GM23338 (cell line): ENCODE measurements around the gene ZGPAT. TPM values are rescaled to one million over a fixed set of nuclear protein-coding genes. Genes with fewer than 3 reads are reported as not detected.

ENCODE experiments used
- ATAC-seq: fragments of 200-7000 bp; cut with Tn5 transposase; 3 replicates; pipeline ENCODE4 v1.9.1; 2020
- DNase-seq: peaks from one replicate; pipeline ENCODE4 v3.0.0-alpha.2; 2015; ENCODE audit warnings: low spot score
- H2AFZ ChIP-seq: fragments of 200-600 bp; sonication (generic); 2 replicates; pipeline ENCODE4 v1.8.0; 2016; ENCODE audit warnings: antibody characterized with exemption, mild to moderate bottlenecking, moderate library complexity
- H3F3A ChIP-seq: fragments of 200-600 bp; sonication (generic); replicated peaks from 2 replicates; pipeline ENCODE4 v1.8.0; 2017; ENCODE audit warnings: antibody characterized with exemption, mixed run types, low read depth
- H3K27ac ChIP-seq: fragments of 200-600 bp; sonication (generic); 2 replicates; pipeline ENCODE4 v1.6.1; 2016; ENCODE audit warnings: low read depth
- H3K27me3 ChIP-seq: fragments of 200-600 bp; sonication (generic); 2 replicates; pipeline ENCODE4 v1.8.0; 2016; ENCODE audit warnings: mild to moderate bottlenecking, mixed run types, moderate library complexity; ENCODE audit not compliant: insufficient read depth
- H3K36me3 ChIP-seq: fragments of 200-600 bp; sonication (generic); 2 replicates; pipeline ENCODE4 v1.8.0; 2016; ENCODE audit warnings: mild to moderate bottlenecking; ENCODE audit not compliant: insufficient read depth
- H3K4me1 ChIP-seq: fragments of 200-600 bp; sonication (generic); 2 replicates; pipeline ENCODE4 v1.8.0; 2016; ENCODE audit warnings: mild to moderate bottlenecking, moderate library complexity; ENCODE audit not compliant: insufficient read depth
- H3K4me2 ChIP-seq: fragments of 200-600 bp; sonication (generic); 2 replicates; pipeline ENCODE4 v1.7.1; 2017; ENCODE audit warnings: mixed run types
- H3K4me3 ChIP-seq: fragments of 200-600 bp; sonication (generic); 2 replicates; pipeline ENCODE4 v1.6.1; 2016; ENCODE audit warnings: mixed run types
- H3K79me2 ChIP-seq: fragments of 200-600 bp; sonication (generic); replicated peaks from 2 replicates; pipeline ENCODE4 v1.8.0; 2017; ENCODE audit warnings: mild to moderate bottlenecking; ENCODE audit not compliant: insufficient read depth
- H3K9me2 ChIP-seq: fragments of 200-600 bp; sonication (generic); 2 replicates; pipeline ENCODE4 v1.8.0; 2017; ENCODE audit not compliant: insufficient read depth
- H4K20me1 ChIP-seq: fragments of 200-600 bp; sonication (generic); replicated peaks from 2 replicates; pipeline ENCODE4 v1.8.0; 2017; ENCODE audit warnings: mild to moderate bottlenecking; ENCODE audit not compliant: insufficient read depth
- H3K27ac Mint-ChIP-seq: 2 replicates; pipeline ENCODE4 v1.8.0; 2020; ENCODE audit warnings: inconsistent platforms, mild to moderate bottlenecking, moderate library complexity, mixed read lengths
- H3K27me3 Mint-ChIP-seq: 3 replicates; pipeline ENCODE4 v1.8.0; 2022; ENCODE audit warnings: low read depth, mild to moderate bottlenecking, moderate library complexity, mixed read lengths, inconsistent platforms; ENCODE audit not compliant: insufficient read depth, poor library complexity
- H3K36me3 Mint-ChIP-seq: 3 replicates; pipeline ENCODE4 v1.8.0; 2021; ENCODE audit warnings: low read depth, mild to moderate bottlenecking, inconsistent platforms, moderate library complexity, mixed read lengths
- H3K4me1 Mint-ChIP-seq: 3 replicates; pipeline ENCODE4 v1.8.0; 2020; ENCODE audit warnings: mild to moderate bottlenecking, inconsistent platforms, mixed read lengths
- H3K4me3 Mint-ChIP-seq: 3 replicates; pipeline ENCODE4 v1.8.0; 2021; ENCODE audit warnings: moderate library complexity, mild to moderate bottlenecking, inconsistent platforms, mixed read lengths
- H3K9me3 Mint-ChIP-seq: 3 replicates; pipeline ENCODE4 v1.8.0; 2020; ENCODE audit warnings: moderate library complexity, mild to moderate bottlenecking, inconsistent platforms, mixed read lengths
- CREB1 ChIP-seq: fragments of 250-450 bp; sonication (Bioruptor Pico); IDR thresholded peaks from 2 replicates; pipeline ENCODE4 v1.5.0; 2020; ENCODE audit warnings: low read depth, mild to moderate bottlenecking, moderate library complexity
- ETS1 ChIP-seq: IDR thresholded peaks from 2 replicates; pipeline ENCODE4 v1.6.1; 2016; ENCODE audit warnings: antibody characterized with exemption
- EZH2 ChIP-seq: fragments of 200-600 bp; sonication (generic); IDR thresholded peaks from one replicate; pipeline ENCODE4 v1.8.0; 2017; ENCODE audit warnings: antibody characterized with exemption, mild to moderate bottlenecking, low read depth; ENCODE audit not compliant: unreplicated experiment
- EZH2phosphoT487 ChIP-seq: fragments of 200-600 bp; sonication (generic); IDR thresholded peaks from one replicate; pipeline ENCODE4 v1.8.1; 2018; ENCODE audit warnings: antibody characterized with exemption; ENCODE audit not compliant: unreplicated experiment
- JUNB ChIP-seq: IDR thresholded peaks from one replicate; pipeline ENCODE4 v1.6.1; 2016; ENCODE audit warnings: antibody characterized with exemption; ENCODE audit not compliant: unreplicated experiment
- NANOG ChIP-seq: IDR thresholded peaks from 2 replicates; pipeline ENCODE4 v1.6.1; 2016; ENCODE audit warnings: antibody characterized with exemption, borderline replicate concordance
- POLR2AphosphoS5 ChIP-seq: IDR thresholded peaks from 2 replicates; pipeline ENCODE4 v1.6.1; 2016; ENCODE audit warnings: antibody characterized with exemption, low read depth
- REST ChIP-seq: IDR thresholded peaks from one replicate; pipeline ENCODE4 v1.6.1; 2018; ENCODE audit warnings: antibody characterized with exemption; ENCODE audit not compliant: unreplicated experiment
- STAT1 ChIP-seq: IDR thresholded peaks from one replicate; pipeline ENCODE4 v1.6.1; 2016; ENCODE audit warnings: antibody characterized with exemption; ENCODE audit not compliant: unreplicated experiment
- ZNF114 ChIP-seq: fragments of 250-450 bp; sonication (Bioruptor Pico); IDR thresholded peaks from 2 replicates; pipeline ENCODE4 v1.5.0; 2020; ENCODE audit warnings: mild to moderate bottlenecking, moderate library complexity
- ZNF331 ChIP-seq: fragments of 250-450 bp; sonication (Bioruptor Pico); IDR thresholded peaks from 2 replicates; pipeline ENCODE4 v1.5.0; 2020; ENCODE audit warnings: low read depth, mild to moderate bottlenecking, moderate library complexity
- polyA plus RNA-seq: library from polyadenylated mRNA; unstranded; fragments of >200 nt; fragmentation: Nextera tagmentation; extraction: Ambion mirVana; gene quantifications from 2 replicates; pipeline ENCODE4 v1.2.1, GENCODE V29; 2016
- total RNA-seq: library from RNA; depleted of rRNA; stranded (reverse); fragments of >200 nt; shearing (Covaris generic); gene quantifications from 2 replicates; pipeline ENCODE4 v1.2.3, GENCODE V29; 2014
- TF ChIP-seq, protein P1 (sequence below), 2 experiments: fragments of 200-600 bp in 1 of 2; sonication (generic) in 1 of 2; conservative IDR thresholded peaks; 2 replicates each; pipeline versions ENCODE4 v1.5.1 to v1.6.1; 2016 to 2017; ENCODE audit warnings: antibody characterized with exemption in 2 of 2, low read depth in 2 of 2, mild to moderate bottlenecking in 2 of 2, moderate library complexity in 1 of 2
- TF ChIP-seq, protein P2 (sequence below): fragments of 250-450 bp; sonication (Bioruptor Pico); IDR thresholded peaks from 2 replicates; pipeline ENCODE4 v1.5.0; 2020; ENCODE audit warnings: mild to moderate bottlenecking, moderate library complexity

ZGPAT gene
- total and polyA plus RNA-seq, 2 experiments from 2014 or later = 25.0 to 39.2 TPM

- H4K20me1 ChIP-seq = no peaks in the 10 kb centered on the region
- TF ChIP-seq STAT1 (no peak), JUNB (no peak), ZNF331 (CRISPR knock-in tag) (no peak), ETS1 (no peak), POLR2AphosphoS5 (no peak), REST (no peak), CREB1 (CRISPR knock-in tag) (no peak), ZNF114 (CRISPR knock-in tag) (no peak), NANOG (no peak), EZH2phosphoT487 (no peak), EZH2 (no peak)
- TF ChIP-seq, protein P1, sequence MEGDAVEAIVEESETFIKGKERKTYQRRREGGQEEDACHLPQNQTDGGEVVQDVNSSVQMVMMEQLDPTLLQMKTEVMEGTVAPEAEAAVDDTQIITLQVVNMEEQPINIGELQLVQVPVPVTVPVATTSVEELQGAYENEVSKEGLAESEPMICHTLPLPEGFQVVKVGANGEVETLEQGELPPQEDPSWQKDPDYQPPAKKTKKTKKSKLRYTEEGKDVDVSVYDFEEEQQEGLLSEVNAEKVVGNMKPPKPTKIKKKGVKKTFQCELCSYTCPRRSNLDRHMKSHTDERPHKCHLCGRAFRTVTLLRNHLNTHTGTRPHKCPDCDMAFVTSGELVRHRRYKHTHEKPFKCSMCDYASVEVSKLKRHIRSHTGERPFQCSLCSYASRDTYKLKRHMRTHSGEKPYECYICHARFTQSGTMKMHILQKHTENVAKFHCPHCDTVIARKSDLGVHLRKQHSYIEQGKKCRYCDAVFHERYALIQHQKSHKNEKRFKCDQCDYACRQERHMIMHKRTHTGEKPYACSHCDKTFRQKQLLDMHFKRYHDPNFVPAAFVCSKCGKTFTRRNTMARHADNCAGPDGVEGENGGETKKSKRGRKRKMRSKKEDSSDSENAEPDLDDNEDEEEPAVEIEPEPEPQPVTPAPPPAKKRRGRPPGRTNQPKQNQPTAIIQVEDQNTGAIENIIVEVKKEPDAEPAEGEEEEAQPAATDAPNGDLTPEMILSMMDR (conservative IDR thresholded peaks at IDR 0.05; ENCODE audit: low read depth in 2 of 2) = no peak
- TF ChIP-seq, protein P2, sequence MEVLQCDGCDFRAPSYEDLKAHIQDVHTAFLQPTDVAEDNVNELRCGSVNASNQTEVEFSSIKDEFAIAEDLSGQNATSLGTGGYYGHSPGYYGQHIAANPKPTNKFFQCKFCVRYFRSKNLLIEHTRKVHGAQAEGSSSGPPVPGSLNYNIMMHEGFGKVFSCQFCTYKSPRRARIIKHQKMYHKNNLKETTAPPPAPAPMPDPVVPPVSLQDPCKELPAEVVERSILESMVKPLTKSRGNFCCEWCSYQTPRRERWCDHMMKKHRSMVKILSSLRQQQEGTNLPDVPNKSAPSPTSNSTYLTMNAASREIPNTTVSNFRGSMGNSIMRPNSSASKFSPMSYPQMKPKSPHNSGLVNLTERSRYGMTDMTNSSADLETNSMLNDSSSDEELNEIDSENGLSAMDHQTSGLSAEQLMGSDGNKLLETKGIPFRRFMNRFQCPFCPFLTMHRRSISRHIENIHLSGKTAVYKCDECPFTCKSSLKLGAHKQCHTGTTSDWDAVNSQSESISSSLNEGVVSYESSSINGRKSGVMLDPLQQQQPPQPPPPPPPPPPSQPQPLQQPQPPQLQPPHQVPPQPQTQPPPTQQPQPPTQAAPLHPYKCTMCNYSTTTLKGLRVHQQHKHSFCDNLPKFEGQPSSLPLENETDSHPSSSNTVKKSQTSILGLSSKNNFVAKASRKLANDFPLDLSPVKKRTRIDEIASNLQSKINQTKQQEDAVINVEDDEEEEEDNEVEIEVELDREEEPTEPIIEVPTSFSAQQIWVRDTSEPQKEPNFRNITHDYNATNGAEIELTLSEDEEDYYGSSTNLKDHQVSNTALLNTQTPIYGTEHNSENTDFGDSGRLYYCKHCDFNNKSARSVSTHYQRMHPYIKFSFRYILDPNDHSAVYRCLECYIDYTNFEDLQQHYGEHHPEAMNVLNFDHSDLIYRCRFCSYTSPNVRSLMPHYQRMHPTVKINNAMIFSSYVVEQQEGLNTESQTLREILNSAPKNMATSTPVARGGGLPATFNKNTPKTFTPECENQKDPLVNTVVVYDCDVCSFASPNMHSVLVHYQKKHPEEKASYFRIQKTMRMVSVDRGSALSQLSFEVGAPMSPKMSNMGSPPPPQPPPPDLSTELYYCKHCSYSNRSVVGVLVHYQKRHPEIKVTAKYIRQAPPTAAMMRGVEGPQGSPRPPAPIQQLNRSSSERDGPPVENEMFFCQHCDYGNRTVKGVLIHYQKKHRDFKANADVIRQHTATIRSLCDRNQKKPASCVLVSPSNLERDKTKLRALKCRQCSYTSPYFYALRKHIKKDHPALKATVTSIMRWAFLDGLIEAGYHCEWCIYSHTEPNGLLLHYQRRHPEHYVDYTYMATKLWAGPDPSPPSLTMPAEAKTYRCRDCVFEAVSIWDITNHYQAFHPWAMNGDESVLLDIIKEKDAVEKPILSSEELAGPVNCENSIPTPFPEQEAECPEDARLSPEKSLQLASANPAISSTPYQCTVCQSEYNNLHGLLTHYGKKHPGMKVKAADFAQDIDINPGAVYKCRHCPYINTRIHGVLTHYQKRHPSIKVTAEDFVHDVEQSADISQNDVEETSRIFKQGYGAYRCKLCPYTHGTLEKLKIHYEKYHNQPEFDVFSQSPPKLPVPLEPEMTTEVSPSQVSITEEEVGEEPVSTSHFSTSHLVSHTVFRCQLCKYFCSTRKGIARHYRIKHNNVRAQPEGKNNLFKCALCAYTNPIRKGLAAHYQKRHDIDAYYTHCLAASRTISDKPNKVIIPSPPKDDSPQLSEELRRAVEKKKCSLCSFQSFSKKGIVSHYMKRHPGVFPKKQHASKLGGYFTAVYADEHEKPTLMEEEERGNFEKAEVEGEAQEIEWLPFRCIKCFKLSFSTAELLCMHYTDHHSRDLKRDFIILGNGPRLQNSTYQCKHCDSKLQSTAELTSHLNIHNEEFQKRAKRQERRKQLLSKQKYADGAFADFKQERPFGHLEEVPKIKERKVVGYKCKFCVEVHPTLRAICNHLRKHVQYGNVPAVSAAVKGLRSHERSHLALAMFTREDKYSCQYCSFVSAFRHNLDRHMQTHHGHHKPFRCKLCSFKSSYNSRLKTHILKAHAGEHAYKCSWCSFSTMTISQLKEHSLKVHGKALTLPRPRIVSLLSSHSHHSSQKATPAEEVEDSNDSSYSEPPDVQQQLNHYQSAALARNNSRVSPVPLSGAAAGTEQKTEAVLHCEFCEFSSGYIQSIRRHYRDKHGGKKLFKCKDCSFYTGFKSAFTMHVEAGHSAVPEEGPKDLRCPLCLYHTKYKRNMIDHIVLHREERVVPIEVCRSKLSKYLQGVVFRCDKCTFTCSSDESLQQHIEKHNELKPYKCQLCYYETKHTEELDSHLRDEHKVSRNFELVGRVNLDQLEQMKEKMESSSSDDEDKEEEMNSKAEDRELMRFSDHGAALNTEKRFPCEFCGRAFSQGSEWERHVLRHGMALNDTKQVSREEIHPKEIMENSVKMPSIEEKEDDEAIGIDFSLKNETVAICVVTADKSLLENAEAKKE (CRISPR knock-in tag) = no peak
- 0 out of 2 replicates have a peak, but pooled peaks cover 8% of the 10 kb centered on the region for H3K79me2 ChIP-seq
- H3K9me3 Mint-ChIP-seq = no peaks in the 10 kb centered on the region
- no peak overlapping the region for H3K4me3 ChIP-seq
- H3K36me3 ChIP-seq = no peaks in the 10 kb centered on the region
- no peak overlapping the region for H3K4me3 Mint-ChIP-seq
- no peak overlapping the region for H3K27ac ChIP-seq
- 0 out of 2 replicates have a peak, but pooled peaks cover 10% of the 10 kb centered on the region for H3F3A ChIP-seq
- no peaks in the 10 kb centered on the region for H3K27me3 ChIP-seq
- no peak overlapping the region for H2AFZ ChIP-seq
- peaks cover 13% of the 10 kb centered on the region for H3K36me3 Mint-ChIP-seq
- no peak for DNase-seq
- H3K4me1 ChIP-seq = no peaks in the 10 kb centered on the region
- no peak for ATAC-seq
- no peak overlapping the region for H3K4me2 ChIP-seq
- H3K27ac Mint-ChIP-seq = no peak overlapping the region
- H3K27me3 Mint-ChIP-seq = peaks cover 11% of the 10 kb centered on the region
- no peaks in the 10 kb centered on the region for H3K9me2 ChIP-seq
- H3K4me1 Mint-ChIP-seq = peaks cover 4% of the 10 kb centered on the region; the same call in 2 of the 3 replicates
Measured at GRCh38 chr20:63769891-63770474, 62.1 kb downstream of the ZGPAT start.
